GM18502 (cell line): ENCODE data around the gene ZNF296.
A peak's percentile ranks its signal among the peaks of the same experiment; 100 is the strongest.

Experiments used
- ATAC-seq: cut with Tn5 transposase; IDR thresholded peaks from one replicate; pipeline ENCODE4 v1.9.1; 2021; ENCODE audit warnings: mild to moderate bottlenecking; ENCODE audit not compliant: unreplicated experiment, poor library complexity

ZNF296 gene

DNA sequence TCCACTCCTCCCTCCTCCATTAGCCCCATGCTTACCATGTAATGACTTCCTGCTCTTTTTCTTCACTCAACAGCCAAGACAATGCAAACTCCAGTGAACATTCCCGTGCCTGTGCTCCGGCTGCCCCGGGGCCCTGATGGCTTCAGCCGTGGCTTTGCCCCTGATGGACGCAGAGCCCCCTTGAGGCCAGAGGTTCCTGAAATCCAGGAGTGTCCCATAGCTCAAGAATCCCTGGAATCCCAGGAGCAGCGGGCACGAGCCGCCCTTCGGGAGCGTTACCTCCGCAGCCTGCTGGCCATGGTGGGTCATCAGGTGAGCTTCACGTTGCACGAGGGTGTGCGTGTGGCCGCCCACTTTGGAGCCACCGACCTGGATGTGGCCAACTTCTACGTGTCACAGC is 13.8 kb upstream of the ZNF296 start:
- no peak for ATAC-seq

DNA sequence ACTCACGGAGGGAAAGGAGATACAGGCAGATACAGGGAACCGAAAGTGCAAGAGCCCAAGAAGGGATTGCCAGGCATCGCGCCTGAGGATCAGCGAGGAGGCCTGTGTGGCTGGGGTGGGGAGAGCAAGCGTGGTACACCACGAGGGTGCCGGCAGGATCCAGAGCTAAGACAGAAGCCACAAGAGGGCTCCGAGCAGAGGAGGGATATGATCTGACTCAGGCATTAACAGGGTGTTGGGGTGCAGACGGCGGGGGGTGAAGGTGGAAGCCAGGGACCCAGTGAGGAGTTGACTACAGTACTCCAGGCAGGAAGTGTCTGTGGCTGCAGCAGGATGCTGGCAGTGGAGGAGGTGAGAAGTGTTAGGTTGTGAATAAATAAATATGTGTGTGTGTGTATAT is 11.3 kb upstream of the ZNF296 start:
- no peak for ATAC-seq

DNA sequence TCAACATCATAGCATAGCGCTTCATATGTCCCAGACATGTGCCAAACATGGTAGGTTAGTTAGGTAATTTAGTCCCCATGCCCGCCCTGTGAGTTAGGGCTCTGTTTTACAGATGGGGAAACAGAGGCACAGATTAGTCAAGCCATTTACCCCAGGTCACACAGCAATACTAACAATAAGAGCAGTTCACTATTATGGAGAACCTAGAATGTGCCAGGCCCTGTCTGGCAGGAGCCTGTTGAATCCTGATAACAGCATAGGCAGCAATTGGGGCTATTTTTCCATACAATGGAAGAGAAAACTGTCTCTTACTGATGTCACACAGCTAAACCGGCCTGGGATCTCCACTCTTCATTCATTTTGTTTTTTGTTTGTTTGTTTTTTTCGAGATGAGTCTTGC is 10.2 kb upstream of the ZNF296 start:
- ATAC-seq = no peak

DNA sequence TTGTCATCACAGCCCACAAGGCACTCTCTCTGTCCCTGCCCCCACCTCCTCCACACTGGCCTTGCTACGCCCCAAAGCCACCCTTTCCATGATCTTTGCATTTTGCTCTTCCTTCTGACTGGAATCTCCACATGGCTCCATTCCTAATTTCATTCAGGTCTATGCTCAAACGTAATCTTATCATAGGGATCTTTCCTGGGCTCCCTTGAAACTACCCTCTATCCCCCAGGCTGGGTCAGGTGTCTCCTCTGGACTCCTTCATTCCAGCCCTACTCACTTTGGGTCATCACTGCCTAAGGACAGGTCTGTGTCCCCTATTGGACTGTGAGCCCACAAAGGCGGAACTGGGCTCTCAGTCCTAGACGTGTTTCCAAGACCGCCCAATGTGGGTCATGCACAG is 5.9 kb upstream of the ZNF296 start:
- no peak for ATAC-seq

DNA sequence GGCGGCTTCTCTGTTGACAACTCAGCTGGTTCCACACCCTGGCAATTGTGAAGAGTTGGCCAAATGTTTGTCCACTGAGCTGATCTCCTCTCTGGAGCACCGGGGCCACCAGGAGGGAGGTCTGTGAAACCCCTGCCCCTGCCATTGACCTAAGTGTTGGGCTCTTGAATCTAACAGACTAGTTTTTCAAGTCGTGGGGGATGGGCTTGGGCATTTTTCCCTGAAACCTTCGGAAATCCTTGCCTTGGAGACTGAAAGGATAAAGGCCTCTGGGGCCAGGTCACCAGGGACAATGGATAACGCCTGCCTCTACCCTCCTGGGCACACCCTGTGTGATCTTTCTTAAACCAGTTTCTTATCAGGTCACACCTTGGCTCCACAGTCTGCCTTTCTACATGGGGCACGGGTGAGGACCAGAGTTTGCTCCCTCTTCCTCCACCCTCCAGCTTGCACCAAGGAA is 3.7 kb upstream of the ZNF296 start:
- ATAC-seq = no peak

DNA sequence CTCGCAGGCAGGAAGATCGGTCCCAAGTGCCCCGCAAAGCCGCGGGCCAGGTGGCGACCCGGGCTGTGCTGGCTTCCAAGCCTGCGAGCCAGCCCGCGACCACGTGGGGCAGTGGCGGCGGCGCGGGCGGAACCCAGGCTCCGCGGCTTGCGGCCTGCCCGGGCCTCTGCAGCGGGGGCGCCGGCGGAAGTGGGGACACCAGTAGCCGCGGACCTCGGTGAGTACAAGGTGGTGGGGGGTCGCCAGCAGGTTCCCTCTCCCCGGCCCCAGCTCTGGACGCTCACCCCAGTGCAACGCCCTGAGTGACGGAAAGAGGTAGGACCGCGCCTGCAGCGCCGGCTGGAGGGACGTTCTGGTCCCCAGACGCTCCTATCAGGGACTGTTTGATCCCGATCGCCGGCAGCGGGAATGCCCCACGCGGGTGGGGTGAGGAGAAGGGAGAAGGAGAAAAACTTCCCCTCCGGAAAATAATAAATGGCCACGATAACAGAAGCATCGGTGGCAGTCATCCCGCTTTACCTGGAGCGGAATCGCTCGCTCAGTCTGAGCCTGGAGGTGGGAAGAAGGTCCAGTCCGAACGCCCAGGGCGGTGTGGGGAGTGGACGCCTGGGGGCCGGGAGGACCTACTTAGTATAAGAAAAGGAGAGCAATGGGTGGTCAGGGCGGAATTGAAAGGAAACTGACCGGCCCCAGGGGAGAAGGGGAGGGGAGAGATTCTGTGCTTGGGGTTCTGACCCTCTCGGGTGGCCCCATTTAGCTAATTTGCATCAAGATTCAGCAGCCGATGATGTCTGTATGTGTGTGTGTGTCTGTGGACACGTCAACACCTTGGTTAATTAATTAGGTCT is 3.0 kb upstream of the ZNF296 start, which contains the start of gene GEMIN7:
GEMIN7 (plus strand) TSS at position 198 of the 848 bp plus-strand sequence. CDS start 10,855 bp downstream, outside the sequence.
- ATAC-seq = peak; percentile 38

DNA sequence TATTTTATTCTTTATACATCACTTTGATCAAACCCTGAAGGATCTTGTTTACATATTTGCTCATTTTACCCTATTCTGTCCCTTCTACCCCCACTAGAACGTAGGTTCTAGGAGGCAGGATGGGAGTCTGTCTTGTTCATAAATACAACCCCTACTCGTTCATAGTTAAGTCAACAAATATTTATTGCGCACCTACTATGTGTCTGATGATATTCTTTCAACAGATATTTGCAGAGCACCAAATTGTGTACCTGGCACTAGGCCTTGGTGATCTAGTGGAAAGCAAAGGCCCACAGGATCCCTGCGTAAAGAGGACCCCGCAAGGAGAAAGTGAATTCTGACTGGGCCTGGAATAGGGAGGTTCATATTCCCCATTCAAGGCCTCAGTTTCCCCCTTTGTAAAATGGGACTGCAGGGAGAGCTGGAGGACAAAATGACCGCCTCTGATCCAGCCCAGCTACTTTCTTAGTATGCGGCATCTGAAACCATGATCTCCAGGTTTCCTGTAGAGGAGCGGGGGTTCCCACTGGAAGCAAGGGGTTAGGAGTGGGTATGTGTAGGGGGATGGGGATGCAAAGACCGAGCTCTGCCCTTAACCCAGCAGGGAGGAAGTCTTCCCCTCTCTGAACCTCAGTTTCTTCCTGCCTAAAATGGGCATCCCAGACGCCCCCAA is 2.2 kb upstream of the ZNF296 start:
- ATAC-seq = peak; percentile 1

DNA sequence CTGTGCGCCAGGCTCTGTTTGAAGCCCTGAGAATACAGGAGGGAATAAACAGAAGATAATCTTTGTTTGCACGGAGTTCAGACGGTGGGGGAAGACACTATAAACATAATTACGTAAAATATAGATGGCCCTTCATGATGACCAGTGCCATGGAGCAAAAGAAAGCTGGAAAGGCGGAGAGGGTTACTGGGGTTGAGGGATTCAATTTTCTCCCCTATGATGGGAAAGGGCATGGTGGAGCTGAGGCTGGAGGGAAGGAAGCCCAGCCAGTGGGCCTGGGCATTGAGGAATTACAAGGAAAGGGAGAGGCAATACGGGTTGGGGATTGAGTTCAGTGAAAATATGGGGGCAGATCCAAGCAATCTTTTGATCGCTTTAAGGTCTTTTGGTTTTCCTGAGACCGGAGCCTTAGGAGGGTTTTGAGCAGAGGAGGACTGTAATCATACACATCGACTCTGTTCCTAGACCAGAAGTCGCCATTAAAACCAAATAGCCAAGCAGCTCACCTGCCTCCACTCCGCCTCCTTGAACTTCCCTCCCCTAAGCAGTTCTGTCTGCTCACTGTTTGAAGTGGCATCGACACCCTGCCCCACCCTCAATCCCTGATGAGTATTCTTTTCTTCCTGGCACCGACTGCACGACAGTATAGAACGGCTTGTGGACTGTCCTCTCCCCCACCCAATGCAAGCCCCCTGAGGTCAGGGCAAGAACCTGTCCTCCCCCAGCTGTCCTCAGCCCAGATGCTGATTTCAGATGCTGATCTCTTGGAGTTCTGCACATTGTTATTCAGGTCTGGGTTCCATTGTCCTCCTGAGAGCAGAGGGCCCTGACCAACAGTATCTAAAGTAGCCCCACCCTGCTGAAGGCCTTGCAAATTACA is 813 bp upstream of the ZNF296 start:
- ATAC-seq = no peak

DNA sequence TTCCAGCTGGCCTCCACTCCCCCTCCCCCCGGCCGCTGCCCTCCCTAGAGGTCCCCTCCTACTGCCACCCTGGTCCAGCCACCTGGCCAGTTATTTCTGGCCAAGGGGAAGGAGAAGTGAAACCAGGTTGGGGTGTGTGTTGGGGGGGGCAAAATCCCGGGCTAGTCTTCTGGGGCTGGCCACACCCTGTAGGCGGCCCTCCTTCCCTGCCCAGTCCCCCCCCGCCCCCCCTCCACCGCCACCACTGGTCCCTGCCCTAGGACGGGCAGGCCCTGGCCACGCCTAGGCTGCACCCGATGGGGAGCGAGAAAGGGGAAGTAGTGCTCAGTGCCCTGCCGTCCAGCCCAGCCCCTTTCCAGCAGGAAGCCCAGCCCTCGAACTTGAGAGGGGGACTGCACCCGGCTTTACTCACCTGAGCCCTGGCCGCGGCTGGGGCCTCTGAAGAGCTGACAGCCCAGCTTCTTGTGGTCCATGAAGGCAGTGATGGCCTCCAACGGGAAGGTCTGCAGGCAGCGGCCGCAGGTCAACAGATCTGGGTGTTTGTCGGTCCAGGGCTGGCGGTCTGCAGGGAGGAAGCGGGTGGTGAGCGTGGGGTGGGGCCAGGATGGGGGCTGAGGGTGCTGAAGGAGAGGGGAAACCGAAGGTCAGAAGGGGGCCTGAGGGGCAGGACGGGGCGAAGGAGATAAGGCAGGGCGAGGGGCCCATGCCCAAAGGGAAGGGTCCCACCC is 813 bp downstream of the ZNF296 start:
- ATAC-seq = peak; percentile 51

DNA sequence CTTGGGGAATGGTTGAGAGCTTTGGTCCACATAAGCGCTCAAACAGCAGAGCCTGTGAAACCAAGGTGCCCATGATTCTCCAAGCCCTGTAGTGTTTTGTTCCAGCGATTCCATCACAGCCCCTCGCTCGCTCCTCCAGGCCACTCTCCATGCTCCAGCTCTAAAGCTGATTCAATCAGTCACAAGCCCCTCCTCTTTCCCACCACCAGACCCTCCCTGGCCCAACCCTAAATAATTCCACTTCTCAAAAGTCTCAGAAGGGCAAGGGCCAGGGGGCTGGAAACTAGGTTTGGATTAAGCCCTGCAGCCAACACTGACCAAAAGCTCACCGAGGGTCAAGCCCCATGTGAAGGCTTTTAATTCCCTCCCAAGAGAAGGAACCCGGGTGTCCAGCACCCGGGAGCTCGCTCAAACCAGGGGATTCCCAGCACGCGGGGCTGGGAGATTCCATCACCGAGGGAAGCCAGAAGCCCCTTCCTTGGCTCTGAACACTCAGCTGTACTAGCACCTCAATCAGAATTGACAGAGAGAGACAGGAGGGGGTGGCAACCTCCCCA is 1.5 kb downstream of the ZNF296 start:
- no peak for ATAC-seq

DNA sequence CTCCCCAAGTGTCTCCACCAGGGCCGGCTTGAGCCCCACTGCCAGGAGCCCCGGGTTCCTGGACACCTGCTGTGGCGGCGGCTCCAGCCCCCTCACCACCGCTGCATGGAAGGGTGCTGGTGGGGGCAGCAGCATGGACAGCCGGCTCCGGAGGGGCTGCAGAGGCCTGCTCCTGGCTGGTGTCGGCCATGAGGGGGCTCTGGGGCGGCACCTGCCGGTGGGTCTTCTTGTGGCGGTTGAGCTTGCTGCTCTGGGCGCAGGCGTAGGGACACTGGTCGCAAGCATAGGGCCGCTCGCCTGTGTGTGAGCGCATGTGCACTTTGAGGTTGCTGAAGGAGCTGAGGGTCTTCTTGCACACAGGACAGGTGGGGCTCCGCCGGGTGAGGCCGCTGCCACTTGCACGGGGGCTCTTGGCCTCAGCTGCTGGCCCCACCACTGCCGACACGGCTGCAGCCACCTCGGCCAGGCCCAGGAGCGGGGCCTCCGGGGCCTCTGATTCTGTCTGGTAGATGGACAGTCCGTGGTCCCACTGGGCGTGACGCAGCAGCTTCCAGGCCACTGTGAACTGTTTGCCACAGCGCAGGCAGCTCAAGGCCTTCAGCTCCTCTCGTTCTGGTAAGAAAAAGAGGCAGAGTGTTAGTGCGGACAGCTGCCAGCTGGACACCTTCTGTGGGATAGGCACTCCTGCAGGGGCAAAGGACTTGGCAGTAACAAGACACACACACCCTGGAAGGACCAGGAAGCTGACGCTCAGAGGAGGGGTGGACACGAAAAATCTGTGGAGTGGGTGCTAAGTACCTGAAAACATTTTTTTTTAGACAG is 4.1 kb downstream of the ZNF296 start:
- no peak for ATAC-seq

DNA sequence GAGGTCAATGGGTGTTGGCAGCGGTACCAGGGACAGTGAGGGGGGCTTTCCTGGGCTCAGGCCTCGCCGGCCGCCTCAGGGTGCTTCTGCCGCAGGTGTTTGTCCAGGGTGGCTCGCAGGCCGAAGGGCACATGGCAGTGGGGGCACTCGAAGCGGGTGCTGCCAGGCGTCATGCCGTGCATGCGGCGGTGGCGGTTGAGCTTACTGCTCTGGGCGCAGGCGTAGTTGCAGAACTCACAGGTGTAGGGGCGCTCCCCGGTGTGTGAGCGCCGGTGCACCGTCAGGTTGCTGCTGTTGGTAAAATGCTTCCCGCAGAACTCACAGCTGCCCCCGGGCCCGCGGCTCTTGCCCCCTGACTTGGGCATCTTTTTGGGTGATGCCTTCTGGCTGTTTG is 4.7 kb downstream of the ZNF296 start:
- ATAC-seq = no peak

DNA sequence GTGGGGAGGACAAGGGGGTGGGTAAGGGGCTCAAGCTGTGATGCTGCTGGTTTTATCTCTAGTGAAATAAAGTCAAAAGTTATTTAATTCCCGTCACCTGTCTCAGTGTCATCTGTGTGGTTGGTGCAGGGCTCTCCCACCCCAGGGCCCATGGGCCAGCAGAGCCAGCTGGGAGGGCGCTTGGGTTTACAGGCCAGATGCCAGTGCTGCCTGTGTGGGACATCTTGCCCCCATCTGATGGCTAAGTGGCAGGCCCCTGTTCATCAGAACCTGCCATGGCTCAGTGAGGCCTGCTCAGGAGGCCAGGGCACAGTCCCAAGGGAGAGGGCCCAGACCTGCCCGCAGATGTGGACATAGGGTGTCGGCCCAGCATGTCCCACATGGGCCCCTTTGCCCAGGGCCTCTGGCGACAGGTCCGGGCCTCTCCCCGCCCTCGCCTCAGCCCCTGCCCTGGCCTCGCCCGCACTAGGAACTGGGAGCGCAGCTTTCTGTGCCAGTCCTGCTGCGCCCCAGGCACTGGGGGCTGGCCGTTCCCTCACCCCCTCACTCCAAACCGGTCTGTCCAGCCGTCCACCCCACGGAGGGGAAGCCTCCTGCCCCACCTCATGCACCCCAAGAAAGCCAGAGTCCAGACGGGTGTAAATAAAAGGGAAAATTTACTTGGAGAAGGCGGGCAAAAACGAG is 5.3 kb downstream of the ZNF296 start:
- ATAC-seq = no peak

DNA sequence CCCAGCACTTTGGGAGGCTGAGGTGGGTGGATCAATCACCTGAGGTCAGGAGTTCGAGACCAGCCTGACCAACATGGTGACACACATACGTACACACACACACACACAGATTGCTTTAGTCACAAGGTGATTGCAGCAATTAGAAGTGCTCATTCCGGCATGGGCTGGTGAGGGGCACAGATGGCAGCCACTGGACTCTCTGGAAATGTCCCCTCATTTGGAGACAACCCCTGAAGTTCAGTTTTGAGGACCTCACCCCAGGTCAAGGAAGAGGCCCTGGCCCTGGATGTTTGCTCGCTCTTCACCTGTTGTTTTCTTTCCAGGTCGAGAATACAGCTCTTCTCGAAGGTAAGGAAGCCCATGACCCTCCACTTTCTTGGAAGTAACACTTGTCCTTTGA is 6.1 kb downstream of the ZNF296 start:
- ATAC-seq = no peak

DNA sequence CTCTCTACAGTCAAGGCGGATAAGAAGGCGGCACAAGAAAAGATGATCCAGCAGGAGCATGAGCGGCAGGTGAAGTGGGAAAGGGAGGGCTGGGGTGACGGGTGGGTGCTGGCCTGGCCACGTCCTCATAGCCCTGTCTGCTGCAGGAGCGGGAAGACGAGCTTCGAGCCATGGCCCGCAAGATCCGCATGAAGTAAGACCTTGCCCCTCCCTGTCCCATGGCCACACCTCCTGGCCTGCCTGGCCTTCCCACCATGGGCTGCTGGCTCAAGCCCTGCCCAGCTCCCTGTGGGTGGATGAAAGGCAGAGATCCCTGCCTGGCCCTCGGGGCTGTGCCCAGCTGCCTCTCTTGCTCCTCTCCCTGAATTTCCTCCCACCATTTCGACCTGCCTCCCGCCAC is 7.2 kb downstream of the ZNF296 start:
- ATAC-seq = no peak

DNA sequence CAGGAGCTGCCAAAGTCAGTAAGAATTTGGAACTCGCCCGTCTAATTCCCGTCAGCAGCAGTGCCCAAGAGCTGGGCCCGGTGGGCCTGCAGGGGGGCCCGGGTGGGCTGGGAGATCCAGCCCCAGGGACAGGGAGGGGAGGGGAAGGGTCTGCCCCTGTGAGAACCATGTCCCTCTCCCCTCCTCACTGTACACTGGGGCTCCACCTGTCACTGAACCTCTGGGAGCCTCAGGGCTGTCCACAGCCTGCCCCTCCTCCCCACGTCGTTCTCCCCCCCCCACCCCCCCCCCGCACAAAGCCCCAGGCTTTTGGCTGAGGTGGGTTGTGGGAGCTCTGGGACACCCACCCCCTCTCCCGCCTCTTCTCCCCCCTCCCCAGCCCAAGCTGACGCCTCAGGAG is 8.2 kb downstream of the ZNF296 start:
- no peak for ATAC-seq

DNA sequence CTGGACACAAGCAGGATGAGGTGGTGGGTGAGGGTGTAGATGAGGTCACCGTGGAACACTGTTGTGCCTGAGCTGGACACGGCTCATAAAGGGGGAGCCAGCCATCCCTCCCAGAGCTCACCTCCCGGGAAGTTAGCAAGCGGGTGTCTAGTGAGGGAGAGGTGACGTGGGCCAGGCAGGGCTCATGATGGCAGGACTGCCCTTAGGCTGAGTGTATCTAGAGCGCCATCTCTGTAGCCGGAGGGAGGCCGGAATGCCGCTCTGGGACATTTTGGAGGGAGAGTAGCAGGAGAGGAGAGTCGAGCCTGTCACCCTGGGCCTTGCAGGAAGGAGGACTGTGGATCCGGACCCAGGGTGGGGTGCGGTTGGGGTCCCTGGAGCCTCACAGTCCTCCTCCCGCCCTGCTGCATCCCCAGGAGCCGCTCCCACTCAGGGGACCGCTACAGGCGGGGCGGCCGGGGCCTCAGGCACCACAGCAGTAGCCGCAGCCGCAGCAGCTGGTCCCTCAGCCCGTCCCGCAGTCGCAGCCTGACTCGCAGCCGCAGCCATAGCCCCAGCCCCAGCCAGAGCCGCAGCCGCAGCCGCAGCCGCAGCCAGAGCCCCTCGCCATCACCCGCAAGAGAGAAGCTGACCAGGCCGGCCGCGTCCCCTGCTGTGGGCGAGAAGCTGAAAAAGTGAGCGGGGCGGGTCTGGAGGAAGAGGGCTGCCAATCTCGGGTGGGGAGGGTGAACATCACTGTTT is 9.2 kb downstream of the ZNF296 start:
- ATAC-seq = no peak
